Epidermal melanocyte (primary cell): Measurements from ENCODE around the gene TRPM3.

ENCODE experiments used
- DNase-seq: peaks from one replicate; pipeline ENCODE4 v3.0.0; 2011; ENCODE audit warnings: low spot score; ENCODE audit not compliant: insufficient read length

TRPM3 gene

DNA sequence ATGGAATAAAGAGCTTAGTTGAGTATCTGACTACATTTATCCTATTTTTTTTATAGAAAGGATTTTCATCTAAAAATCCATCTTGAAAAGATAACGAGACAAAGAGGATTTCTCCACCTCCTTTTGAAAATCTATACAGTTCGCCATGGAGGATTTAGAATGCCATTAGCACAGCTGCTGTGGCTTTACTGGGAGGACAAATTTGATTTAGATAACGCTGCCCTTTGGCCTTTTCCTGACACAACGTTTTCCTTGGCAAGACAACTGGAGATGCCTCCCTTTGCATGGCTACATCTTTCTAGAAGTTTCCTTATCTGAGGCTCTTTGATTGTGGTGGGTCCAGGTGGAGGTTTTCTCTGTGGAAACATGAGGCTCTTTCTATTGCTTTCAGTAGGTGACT lies 560.3 kb downstream of the TRPM3 start:
- no peak for DNase-seq

DNA sequence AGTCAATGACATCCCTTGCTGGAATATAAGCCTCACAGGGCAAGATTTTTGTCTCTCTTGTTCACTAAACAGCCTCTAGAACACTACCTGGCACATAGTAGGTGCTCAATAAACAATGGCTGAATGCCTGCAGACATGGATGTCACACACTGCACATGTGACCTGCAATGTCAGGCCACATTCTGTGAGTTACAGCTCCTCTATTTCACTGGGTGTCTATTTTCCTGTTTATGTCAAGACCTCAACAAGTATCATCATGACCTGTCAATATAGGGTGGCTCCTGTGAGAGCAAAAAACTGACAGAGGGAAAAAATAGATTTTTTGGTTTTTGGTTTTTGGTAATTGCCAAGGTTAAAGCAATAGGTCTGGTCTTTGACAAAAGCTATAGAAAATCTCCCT lies 562.3 kb downstream of the TRPM3 start:
- no peak for DNase-seq

DNA sequence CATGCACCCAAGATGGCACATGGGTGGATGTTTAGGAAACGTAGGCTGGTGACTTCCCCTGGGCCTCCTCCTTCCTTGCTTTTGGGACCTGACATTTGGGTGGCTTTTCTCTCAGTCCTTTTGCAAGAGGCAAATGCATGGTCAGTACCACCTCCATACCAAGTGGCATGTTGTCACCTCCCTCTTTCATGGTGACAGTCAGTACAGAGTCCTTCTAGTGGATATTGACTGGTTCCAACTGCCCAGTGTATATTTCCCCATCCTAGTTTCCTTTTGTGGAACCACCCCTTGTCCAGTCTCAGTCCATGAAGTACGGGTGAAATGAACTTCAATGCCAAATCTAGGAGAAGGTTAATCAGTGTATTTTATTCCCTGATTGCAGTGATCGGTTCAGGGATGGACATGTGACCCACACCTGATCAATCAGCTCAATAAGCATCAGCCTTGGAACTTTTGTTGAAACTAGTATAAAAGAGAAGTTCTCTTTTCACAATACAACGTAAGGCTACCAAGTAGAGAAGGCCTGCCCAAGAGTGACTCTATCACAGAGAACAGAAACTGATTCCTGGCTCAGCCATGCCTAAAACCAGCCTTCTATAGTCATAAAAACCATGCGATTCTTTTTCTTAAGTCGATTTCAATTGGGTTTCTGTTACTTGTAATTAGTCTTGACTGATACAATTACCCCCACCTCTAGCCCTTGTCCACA lies 563.6 kb downstream of the TRPM3 start:
- DNase-seq, result no peak

DNA sequence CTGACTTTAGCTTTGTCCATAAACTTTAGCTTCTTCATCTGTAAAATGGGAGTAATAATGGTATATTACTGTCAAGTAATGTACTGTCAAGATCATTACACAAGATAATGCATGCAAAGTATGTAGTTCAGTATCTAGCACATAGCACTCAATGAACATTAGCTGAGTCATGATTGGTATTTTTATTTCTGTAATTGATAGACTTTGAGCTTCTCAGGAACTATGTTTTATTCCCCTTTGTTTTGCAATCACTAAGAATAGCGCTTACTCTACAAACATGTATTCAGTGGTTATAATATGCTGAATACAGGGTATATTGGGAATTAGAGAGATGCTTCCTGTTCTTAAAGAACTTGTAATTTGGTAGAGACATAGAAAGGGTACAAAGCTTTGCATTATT lies 564.6 kb downstream of the TRPM3 start:
- DNase-seq, result no peak

DNA sequence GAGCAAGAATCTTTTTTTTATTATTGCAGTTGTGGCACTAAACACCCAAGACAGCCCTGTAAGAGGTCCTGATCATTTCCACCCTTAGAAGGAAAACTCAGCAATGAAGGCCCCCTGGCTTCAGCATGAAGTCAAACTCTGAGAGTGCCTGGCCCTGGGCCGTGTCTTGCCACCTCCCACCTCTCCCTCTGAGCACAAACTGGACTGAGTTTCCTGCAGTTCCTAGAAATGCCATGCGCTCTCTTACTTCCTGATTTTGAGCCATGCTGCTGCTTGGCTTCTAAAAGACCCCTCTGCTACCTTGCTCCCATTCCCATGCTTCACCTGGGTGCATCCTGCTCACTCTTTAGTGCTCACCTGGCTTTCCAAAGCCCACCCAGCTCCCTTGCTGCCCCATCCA lies 566.5 kb downstream of the TRPM3 start:
- DNase-seq, result no peak

DNA sequence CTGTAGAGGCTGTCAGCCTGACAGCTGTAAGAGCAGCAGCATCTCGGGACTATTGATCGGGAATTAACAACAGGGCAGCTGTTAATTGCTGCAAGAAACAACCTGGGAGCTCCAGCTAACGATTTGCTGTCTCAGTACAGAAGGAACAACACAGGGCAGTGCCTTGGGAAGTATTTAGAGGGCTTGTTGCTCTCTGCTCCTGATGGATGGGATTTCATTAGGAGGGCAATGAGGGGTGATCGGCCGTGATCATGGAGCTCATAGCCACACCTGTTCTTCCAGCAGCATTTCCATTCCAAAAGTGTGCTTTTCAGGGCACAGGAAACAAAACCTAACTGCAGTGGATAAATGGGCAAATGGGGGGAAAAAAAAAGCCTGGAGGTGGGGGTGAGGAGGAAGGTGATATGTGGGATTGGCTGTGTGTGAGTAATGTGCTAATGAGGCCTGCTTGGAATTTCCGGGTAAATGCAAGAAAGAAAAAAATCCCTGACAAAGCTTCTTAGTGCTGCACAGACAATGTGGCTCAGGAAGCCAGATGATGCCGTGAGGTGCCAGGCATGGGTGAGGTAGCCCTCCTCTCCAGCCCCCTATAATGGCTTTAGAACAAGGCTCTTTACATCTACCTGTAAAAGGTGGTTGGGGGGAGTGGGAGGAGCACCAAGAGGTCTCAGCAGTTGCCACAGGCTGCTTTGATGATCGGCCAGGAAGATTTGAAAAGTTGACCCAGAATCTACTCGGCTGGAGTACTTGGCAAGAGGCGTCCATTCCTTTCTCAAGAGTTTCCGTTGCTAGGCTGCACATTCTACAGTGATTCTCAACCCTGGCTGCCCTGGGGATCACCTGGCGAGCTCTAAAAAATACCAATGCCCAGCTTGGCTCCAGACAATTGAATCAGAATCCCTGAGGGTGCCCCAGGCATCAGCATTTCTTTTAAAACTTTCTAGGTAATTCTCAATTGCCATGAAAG lies 567.4 kb downstream of the TRPM3 start:
- DNase-seq, result no peak

DNA sequence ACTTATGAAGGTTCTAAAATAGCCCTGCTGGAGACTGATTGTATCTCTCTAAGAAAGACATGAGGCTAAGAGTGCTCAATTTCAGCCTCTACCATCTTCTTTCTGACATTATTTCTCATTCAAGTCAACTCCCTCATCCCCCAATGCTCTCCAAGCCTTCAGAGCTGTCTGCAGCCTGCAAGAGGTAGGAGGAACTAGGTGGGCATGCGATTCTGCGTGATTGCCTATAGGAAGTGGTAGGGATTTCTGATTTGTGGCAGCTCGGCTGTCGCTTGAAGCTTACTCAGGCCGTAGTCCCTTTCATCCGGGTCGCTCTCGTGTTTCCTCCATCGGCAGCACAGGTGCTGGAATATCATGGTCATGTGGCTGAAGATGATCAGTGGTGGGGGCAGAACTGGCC lies 568.9 kb downstream of the TRPM3 start:
- no peak for DNase-seq

DNA sequence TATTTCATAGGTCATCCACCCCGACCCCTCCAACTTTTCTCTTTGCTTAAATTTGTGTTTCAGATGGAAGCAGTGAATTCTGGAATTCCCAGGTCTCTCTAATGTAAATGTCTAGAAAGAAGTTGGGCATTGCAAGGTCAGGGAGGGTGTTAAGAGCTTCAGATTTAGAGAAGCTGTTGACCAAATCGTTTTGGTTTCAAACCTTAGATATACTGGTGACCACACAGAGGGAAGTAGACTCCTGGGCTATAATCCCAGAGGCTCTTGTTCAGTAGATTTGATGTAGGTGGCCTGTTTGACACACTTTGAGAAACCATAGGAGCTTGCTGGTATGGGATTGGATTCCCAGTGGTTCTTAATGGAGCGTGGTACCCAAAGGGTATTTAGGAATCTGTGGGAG lies 569.6 kb downstream of the TRPM3 start:
- DNase-seq, result no peak

DNA sequence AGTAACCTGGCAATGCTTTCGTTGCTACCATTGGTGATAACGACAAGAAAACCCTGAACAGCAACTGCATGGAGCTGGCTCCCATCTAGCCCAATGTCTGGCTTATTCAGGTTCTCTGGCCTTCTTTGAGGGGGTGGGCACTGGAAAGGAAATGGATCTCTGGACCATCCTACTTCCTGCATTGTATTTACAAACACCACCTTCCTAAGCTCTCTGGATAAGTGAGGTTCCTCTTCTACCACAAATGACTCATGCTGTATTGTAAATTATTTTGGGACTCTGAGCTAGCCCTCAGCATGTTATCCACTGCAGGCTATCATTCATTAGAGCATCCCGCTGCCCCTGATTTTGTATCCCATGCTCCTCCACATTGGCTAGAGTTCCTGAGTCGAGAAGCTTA lies 570.0 kb downstream of the TRPM3 start:
- DNase-seq, result no peak

DNA sequence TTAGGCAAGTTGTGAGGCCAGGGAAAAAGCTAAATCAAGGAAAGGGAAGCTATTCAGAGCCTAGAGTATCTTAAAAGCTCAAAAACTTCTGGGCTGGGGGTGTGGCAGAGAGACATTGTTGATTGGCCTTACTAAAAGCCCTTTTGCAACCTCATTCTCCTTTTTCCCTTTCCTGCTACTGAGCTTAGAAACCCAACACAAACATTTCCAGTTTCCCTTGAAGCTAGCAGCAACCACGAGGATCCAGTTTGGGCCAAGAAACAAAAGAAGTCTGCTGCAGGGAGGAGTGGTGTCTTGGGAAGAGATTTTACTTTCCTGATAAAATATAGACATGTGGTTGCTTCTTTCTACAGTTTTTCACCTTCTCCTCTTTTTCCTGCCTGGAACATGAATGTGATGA lies 571.5 kb downstream of the TRPM3 start:
- no peak for DNase-seq

DNA sequence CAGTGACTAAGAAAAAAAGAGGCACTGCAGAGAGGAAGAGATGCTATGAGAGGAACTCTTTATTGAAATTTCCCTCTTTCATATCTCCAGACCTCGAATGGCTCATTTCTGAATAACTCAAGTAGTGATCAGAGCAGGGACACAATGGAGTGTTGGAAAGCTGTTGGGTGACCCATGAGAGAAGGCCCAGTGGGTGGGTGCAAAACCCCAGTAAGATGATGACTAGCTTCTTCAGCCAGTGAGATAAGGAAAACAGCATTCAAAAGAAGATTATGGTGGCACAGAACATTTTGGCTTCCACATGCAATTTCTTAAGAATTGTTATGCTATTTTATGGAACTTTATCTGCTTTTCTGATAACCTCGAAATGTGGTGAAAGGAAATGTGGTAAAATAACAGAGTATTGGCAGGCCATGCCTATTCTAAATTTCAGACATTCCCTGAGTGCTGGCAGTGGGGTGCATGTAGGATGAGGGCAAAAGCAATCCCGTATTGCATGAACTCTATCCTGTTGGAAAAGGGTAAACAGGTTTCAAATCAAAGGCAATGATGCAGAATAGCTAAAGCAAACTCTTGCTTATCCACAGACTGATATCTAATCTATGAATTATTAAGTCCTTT lies 579.0 kb downstream of the TRPM3 start:
- DNase-seq, result no peak

DNA sequence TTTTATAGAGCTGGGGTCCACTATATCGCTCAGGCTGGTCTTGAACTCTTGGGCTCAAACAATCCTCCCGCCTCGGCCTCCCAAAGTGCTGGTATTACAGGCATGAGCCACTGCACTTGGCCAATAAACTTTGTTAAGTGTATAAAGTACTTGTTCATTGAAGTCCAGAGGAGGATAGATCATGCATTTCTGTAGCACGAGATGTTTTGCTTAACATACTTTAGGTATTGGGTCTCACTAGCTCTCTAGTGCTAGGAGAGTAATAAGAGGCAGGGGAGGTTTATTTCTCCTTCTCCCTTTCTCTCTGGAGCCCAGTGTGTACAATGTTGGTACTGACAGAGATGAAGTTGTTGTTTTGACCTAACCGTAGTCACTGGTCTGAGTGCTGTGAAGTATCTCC lies 581.4 kb downstream of the TRPM3 start:
- DNase-seq, result no peak

DNA sequence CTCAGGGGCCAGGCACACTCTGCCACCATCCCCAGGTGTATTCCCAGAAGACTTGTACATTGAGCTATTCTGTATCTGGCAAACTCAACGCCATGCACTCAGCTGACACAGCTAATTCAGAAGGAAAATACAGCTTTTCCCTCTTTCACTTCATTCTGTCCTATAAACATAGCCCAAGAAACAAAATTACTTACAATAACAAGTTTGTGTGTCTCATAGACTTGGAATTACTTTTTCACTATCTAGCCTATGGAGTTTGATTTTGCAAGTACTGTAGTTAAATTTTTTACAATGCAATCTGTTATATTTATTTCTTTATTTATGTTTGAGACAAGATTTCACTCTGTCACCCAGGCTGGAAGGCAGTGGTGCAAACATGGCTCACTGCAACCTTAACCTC lies 581.9 kb downstream of the TRPM3 start:
- DNase-seq, result no peak

DNA sequence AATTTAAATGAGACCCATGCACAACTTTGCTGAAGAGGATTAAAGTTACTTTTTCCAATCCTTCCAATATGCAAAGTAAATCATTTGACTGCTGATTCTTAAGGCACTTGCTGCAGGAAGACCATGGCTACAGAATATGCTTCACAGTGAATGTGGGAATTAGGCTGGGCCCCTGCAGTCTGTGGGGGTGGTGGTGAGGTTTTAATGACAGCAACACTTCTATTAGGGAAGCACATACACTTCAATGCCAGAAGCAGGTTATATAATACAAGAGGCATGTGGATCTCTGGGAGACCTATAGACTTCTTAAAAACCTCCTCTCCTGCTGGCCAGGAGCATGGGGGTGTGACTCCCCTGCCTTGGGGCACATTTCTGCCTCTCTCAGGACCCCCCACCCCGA lies 582.4 kb downstream of the TRPM3 start:
- DNase-seq, result no peak

DNA sequence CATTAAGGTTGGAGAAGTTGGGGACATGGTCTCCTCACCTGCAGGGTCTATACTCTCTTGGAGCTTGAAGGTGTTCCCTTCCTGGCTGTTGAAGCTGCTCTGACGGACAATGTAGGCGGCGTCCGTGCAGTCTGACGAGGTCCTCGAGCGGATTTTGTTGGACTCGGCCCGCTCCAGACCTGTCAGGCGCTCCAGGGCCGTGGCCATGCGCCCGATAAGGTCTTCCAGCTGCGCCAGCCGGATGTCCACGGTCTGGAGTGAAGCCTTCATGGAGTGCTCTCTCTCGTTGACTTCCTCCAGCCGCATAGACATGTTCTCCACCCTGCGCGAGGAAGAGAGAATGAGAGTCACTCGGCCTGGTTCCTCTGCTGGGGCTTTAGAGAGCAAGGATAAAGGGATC lies 584.3 kb downstream of the TRPM3 start:
- no peak for DNase-seq

DNA sequence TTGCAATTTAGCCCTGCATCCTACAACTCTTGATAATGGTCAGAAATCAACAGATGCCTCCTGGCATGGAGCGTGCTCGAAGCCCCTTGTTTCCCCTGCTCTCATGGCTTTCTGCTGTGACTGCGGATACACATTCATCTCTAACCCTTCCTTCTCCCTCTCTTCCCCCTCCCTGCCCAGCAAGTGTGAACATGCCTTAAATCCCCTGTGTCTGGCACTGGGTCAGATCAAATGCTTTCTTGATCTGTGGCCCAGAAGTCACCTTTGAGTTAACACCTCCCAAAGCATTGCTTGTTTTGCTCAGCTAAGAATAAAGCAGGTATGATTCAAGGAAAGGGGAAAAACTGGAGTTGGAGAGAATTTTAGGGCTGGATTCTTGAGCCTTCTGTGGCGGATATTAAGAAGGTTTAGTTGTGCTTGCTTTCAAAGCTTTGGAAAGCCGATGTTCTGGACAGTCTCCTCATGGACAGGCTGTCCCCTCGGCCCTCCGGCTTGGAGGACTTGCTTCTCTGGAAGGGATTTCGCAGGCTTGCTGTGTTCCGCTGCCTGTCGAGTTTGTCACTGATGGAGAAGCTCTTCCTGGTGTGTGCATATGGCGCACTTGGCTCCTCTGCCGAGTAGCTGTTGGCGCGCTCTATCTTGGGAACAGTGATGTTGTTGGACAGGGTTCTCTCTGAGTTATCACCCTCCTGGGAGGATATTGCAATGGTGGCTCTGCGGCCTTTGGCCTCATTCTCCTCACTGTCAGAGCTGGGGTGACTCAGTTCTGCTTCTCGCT lies 585.7 kb downstream of the TRPM3 start:
- no peak for DNase-seq

DNA sequence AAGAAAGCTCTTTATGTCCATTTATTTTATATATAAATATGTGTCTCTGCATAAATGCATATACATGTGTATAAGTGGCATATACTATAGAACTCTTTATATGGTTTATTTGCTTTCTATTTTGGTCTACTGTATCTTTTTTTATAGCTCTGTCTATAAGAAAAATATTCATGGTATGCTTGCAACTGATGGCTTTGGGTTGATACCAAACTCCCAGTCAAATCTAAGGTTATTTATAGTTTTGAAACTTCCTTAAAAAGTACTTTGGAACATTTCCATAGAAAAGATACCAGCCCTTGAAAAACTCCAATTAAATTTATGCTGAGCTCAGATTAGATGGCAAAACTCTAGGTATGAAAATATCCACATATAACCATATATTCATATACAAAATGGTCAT lies 587.0 kb downstream of the TRPM3 start:
- no peak for DNase-seq

DNA sequence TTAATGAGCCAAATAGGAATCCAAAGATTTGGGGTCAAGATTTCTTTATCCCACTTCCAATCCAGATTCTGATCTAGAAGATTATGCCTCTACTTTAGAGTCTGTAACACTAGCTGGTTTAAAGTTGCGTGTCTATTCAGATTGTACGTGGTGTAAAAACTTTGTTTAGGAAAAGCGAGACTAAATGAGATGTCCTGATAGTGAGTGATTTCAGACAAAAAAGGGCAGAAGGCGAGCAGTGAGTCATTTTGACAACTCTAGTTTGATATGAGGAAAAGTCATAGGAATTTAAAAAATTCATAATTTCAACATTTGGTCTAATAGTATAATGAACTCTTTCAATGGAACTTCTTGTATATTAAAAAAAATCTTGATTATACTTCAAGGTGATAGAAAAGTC lies 587.4 kb downstream of the TRPM3 start:
- no peak for DNase-seq

DNA sequence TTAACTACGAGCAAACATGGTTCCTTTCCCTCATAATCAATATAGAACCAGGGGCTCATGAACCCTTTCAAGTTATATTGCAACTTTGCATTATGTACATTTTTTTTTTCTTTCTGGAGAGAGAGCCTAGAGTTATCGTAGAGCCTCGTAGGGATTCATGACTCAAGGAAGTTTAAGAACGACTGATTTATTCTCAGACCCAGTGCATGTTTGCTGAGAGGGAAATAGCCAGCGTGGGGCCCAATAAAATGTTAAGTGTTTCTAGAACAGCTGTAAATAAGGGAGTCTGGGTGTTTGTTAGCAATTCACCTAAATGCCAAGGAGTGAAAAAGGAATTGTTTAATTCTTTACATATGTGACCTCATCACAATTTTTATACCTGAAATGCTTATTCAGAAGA lies 587.9 kb downstream of the TRPM3 start:
- DNase-seq, result no peak

DNA sequence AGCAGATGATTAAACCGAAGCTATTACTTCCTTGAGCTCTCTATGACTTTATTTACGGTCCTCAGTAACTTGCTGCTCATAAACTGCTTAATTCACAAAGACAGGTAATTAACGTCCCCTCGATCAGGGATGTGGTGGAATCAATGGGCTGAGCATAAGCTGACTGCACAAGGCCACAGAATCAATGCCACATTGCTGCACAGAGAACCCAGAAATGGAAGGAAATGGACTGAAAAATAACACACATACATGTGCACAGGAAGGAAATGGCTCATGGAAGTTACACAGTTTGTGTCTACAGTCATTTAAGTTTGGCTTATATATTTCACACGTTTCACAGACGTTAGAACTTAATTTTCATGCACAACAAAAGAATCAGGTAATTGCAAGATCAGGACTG lies 588.7 kb downstream of the TRPM3 start:
- no peak for DNase-seq

DNA sequence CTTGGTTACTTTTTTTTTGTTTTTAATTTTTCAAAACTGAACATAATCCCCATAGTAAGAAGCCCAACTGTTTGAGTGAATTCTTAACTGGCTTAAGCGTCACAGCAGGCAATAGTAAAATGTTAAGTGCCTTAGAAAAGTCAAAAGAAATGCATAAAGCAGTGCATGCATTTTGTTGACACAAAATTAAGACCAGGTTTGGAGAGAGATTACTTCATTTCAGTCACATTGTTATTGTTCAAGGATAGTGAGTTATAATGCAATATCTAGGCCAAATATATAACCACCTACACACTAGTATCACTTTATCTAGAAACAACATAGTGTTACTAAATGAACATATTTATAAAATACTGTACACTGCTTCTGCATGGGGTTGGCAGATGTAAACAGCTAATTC lies 590.1 kb downstream of the TRPM3 start:
- DNase-seq, result no peak

DNA sequence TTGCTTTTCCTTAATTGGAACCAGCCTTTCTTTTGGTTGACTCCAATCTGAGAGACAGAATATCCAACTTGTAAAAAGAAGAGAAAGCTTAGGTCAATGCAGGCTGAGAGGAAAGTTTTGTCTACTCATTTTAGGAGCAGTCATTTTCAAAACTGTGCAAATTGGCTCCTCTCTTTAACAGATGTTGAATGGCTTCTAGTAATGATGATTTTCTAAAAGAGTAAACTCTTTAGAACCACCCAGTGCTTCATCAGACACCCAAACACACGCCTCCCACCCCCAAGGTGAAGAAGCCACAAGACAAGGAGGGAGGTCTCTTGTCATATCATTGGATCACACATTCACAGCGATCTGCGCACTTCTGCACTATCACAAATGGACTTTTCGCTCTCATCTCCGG lies 590.7 kb downstream of the TRPM3 start:
- no peak for DNase-seq
